ENCODE data around the gene SUSD2. TPM values are rescaled to one million over a fixed set of nuclear protein-coding genes. Genes with fewer than 3 reads are reported as not detected.
A peak's percentile ranks its signal among the peaks of the same experiment; 100 is the strongest.

SUSD2 gene
- polyA plus RNA-seq, 1 of the 3 experiments (the other 2 are of a cell fraction) = 0.82 TPM

DNA sequence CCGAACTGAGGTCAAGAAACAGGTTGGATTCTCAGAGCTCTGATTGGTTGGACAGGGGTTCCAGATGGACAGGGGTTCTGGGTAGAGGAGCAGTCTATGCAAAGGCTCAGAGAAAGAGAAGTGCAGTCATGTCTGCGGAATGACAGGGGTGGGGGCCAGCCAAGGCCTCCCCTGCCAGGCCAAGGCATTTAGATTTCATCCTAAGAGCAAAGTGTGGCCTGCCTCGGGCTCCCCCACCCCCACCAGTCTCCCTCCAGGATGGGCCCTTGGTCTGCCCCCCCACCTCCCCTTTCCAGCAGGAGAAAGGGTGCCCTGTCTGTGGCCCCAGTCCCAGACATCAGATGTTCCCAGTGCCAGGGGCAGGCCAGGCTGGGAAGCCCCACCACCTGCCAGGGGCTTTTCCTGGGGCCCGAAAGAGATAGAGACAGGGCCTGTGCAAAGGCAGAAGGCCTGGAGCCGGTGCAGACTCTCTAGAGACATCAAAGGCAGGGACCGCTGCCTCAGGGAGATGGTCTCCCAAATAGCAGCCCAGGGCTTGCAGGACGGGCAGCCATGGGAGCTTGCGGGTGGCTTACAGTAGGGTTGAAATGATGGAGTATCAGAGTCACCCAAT is 9.4 kb downstream of the SUSD2 start:
- Histone ChIP-seq H3K36me3 (replicated peaks in 1 of 2; ENCODE audit: control insufficient read depth in 1 of 2, insufficient read depth in 2 of 2, low read length in 1 of 2) (no peaks in the 10 kb centered on the region), H2AFZ (ENCODE audit: low read depth) (no peak overlapping the region), H3K4me1 (ENCODE audit: control insufficient read depth in 1 of 2, insufficient read depth in 2 of 2, low read depth in 1 of 2, low read length in 1 of 2) (peaks cover 0 to 15% of the 10 kb centered on the region in 2 experiments; a peak in 1 of 4 replicates), H3K9me3 (no peaks in the 10 kb centered on the region), H3K4me2 (no peak overlapping the region), H3K27ac (ENCODE audit: low read depth in 2 of 2, low read length in 1 of 2) (no peak overlapping the region; a peak in 1 of 4 replicates), H3K79me2 (ENCODE audit: insufficient read depth) (no peaks in the 10 kb centered on the region), H3K9me2 (no peaks in the 10 kb centered on the region), H4K20me1 (ENCODE audit: insufficient read depth) (no peaks in the 10 kb centered on the region), H3F3A (replicated peaks; ENCODE audit: insufficient read depth) (no peaks in the 10 kb centered on the region), H3K9ac (no peak overlapping the region), H3K27me3 (ENCODE audit: insufficient read depth) (no peaks in the 10 kb centered on the region), H3K4me3 (ENCODE audit: low read depth in 2 of 2, low read length in 1 of 2) (no peak overlapping the region)
- WGBS (ENCODE audit: low lambda C conversion rate) = 96% methylated on average over 6 of the region's 8 CpGs
- POLR2A ChIA-PET = no interaction called here
- DNase-seq = peak; percentile 34
- TF ChIP-seq, protein P1, sequence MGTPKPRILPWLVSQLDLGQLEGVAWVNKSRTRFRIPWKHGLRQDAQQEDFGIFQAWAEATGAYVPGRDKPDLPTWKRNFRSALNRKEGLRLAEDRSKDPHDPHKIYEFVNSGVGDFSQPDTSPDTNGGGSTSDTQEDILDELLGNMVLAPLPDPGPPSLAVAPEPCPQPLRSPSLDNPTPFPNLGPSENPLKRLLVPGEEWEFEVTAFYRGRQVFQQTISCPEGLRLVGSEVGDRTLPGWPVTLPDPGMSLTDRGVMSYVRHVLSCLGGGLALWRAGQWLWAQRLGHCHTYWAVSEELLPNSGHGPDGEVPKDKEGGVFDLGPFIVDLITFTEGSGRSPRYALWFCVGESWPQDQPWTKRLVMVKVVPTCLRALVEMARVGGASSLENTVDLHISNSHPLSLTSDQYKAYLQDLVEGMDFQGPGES (IDR thresholded peaks at IDR 0.05; ENCODE audit: low read depth, low read length) = no peak
- no peak for TF ChIP-seq SMC3 (IDR thresholded peaks at IDR 0.05; ENCODE audit: low read depth, low read length)
- CTCF ChIA-PET = interaction anchor here (0.6 to 3.6 kb wide), 32 partner anchors 8 to 381 kb away, joined by 3 to 94 read pairs (median 5); partner anchors contain the start of genes GGT5 and SUSD2

DNA sequence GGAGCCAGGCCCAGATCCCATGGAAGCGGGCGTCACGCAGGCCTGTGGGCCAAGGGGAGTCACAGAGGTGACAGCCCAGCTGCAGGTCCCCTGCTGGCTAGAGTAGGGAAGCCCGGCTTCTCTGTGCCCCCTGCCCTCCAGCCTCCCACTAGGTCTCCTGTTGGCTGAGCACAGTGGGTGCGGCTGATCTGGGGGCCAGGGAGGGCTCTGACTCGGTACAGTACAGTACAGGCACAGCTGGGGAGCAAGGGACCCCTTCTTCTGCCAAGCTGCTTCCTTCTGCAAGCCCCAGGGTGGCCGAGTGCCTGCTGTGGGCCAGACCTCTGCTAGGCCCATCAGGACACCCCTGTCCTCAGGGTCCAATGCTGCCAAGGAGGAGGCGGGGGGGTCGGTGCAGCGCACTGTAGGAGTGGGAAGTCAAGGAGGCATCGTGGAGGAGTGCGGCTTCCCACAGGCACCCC is 10.1 kb downstream of the SUSD2 start:
- Histone ChIP-seq H3K79me2 (ENCODE audit: insufficient read depth) (no peaks in the 10 kb centered on the region), H3K27me3 (ENCODE audit: insufficient read depth) (no peaks in the 10 kb centered on the region), H2AFZ (ENCODE audit: low read depth) (no peak overlapping the region), H3K9me3 (no peaks in the 10 kb centered on the region), H3K27ac (ENCODE audit: low read depth in 2 of 2, low read length in 1 of 2) (no peak overlapping the region), H3F3A (replicated peaks; ENCODE audit: insufficient read depth) (no peaks in the 10 kb centered on the region), H3K9me2 (no peaks in the 10 kb centered on the region), H3K9ac (no peak overlapping the region), H3K4me1 (ENCODE audit: control insufficient read depth in 1 of 2, insufficient read depth in 2 of 2, low read depth in 1 of 2, low read length in 1 of 2) (peaks cover 0 to 15% of the 10 kb centered on the region in 2 experiments; a peak in 1 of 4 replicates), H3K4me2 (no peak overlapping the region), H4K20me1 (ENCODE audit: insufficient read depth) (no peaks in the 10 kb centered on the region), H3K36me3 (replicated peaks in 1 of 2; ENCODE audit: control insufficient read depth in 1 of 2, insufficient read depth in 2 of 2, low read length in 1 of 2) (no peaks in the 10 kb centered on the region), H3K4me3 (ENCODE audit: low read depth in 2 of 2, low read length in 1 of 2) (no peak overlapping the region)
- 94% methylated on average over 8 of the region's 12 CpGs for WGBS (ENCODE audit: low lambda C conversion rate)
- ChIA-PET POLR2A (no interaction called here), CTCF (interaction anchor here (0.7 to 3.6 kb wide), 7 partner anchors 10 to 332 kb away, joined by 3 to 94 read pairs (median 5); partner anchors contain the start of gene GGT5)
- TF ChIP-seq TEAD4 (IDR thresholded peaks at IDR 0.05; ENCODE audit: borderline replicate concordance, insufficient read depth) = no peak
- no peak for TF ChIP-seq EP300 (IDR thresholded peaks at IDR 0.05; ENCODE audit: borderline replicate concordance in 1 of 2, low read depth in 1 of 2, low read length in 1 of 2)
- no peak for TF ChIP-seq GABPA (IDR thresholded peaks at IDR 0.05; ENCODE audit: low read depth)
- TF ChIP-seq, protein P1 (IDR thresholded peaks at IDR 0.05; ENCODE audit: low read depth, low read length) = no peak
- TF ChIP-seq NFIC (IDR thresholded peaks at IDR 0.05; ENCODE audit: borderline replicate concordance) = no peak
- peak; percentile 49 for DNase-seq

DNA sequence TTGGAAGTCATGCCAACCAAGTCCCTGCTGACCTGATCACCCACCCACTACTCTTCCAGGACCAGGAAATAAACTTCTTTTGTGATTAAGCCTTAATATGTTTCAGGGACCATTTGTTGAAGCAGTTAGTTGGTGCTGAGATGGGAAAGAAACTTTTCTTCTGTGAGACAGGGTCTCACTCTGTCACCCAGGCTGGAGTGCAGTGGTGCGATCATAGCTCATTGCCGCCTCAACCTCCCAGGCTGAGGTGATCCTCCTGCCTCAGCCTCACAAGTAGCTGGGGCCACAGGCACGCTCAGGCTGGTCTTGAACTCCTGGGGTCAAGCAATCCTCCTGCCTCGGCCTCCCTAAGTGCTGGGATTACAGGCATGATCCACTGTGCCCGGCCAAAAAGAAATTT is 10.6 kb downstream of the SUSD2 start:
- no peak overlapping the region for H3K9ac ChIP-seq
- TF ChIP-seq, protein P2, sequence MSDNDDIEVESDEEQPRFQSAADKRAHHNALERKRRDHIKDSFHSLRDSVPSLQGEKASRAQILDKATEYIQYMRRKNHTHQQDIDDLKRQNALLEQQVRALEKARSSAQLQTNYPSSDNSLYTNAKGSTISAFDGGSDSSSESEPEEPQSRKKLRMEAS (IDR thresholded peaks at IDR 0.05; ENCODE audit: low read depth) = no peak
- no peak for TF ChIP-seq EP300 (IDR thresholded peaks at IDR 0.05; ENCODE audit: borderline replicate concordance in 1 of 2, low read depth in 1 of 2, low read length in 1 of 2)
- TF ChIP-seq POLR2AphosphoS5 (IDR thresholded peaks at IDR 0.05; ENCODE audit: low read depth, low read length) = no peak
- no peak for TF ChIP-seq CHD2 (IDR thresholded peaks at IDR 0.05; ENCODE audit: low read length, partially characterized antibody)
- TF ChIP-seq, protein P3, sequence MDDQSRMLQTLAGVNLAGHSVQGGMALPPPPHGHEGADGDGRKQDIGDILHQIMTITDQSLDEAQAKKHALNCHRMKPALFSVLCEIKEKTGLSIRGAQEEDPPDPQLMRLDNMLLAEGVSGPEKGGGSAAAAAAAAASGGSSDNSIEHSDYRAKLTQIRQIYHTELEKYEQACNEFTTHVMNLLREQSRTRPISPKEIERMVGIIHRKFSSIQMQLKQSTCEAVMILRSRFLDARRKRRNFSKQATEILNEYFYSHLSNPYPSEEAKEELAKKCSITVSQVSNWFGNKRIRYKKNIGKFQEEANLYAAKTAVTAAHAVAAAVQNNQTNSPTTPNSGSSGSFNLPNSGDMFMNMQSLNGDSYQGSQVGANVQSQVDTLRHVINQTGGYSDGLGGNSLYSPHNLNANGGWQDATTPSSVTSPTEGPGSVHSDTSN (IDR thresholded peaks at IDR 0.05) = no peak
- TF ChIP-seq, protein P4, sequence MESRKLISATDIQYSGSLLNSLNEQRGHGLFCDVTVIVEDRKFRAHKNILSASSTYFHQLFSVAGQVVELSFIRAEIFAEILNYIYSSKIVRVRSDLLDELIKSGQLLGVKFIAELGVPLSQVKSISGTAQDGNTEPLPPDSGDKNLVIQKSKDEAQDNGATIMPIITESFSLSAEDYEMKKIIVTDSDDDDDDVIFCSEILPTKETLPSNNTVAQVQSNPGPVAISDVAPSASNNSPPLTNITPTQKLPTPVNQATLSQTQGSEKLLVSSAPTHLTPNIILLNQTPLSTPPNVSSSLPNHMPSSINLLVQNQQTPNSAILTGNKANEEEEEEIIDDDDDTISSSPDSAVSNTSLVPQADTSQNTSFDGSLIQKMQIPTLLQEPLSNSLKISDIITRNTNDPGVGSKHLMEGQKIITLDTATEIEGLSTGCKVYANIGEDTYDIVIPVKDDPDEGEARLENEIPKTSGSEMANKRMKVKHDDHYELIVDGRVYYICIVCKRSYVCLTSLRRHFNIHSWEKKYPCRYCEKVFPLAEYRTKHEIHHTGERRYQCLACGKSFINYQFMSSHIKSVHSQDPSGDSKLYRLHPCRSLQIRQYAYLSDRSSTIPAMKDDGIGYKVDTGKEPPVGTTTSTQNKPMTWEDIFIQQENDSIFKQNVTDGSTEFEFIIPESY (IDR thresholded peaks at IDR 0.05; ENCODE audit: borderline replicate concordance, low read depth) = no peak
- TF ChIP-seq FOXJ3 (CRISPR knock-in tag; IDR thresholded peaks at IDR 0.05) = no peak
- TF ChIP-seq RFX5 (IDR thresholded peaks at IDR 0.05; ENCODE audit: low read length) = no peak
- no peak for TF ChIP-seq YY1 (IDR thresholded peaks at IDR 0.05; ENCODE audit: low read depth)
- H3K9me3 ChIP-seq = no peaks in the 10 kb centered on the region
- no peak overlapping the region for H3K4me2 ChIP-seq
- H3K27ac ChIP-seq (ENCODE audit: low read depth in 2 of 2, low read length in 1 of 2) = no peak overlapping the region
- no peaks in the 10 kb centered on the region for H3K36me3 ChIP-seq (replicated peaks in 1 of 2; ENCODE audit: control insufficient read depth in 1 of 2, insufficient read depth in 2 of 2, low read length in 1 of 2)
- WGBS (ENCODE audit: low lambda C conversion rate) = 98% methylated on average over 5 of the region's 5 CpGs
- no peak for DNase-seq
- H3K4me1 ChIP-seq (ENCODE audit: control insufficient read depth in 1 of 2, insufficient read depth in 2 of 2, low read depth in 1 of 2, low read length in 1 of 2) = peaks cover 0 to 15% of the 10 kb centered on the region in 2 experiments; a peak in 1 of 4 replicates
- H3K4me3 ChIP-seq (ENCODE audit: low read depth in 2 of 2, low read length in 1 of 2) = no peak overlapping the region
- H3K27me3 ChIP-seq (ENCODE audit: insufficient read depth) = no peaks in the 10 kb centered on the region
- ChIA-PET POLR2A (no interaction called here), CTCF (interaction anchor here (0.8 to 3.6 kb wide), 6 partner anchors 10 to 332 kb away, joined by 3 to 94 read pairs (median 6); partner anchors contain the start of gene GGT5)
- no peak overlapping the region for H2AFZ ChIP-seq (ENCODE audit: low read depth)
- H3K79me2 ChIP-seq (ENCODE audit: insufficient read depth) = no peaks in the 10 kb centered on the region
- no peaks in the 10 kb centered on the region for H4K20me1 ChIP-seq (ENCODE audit: insufficient read depth)
- no peaks in the 10 kb centered on the region for H3K9me2 ChIP-seq
- no peaks in the 10 kb centered on the region for H3F3A ChIP-seq (replicated peaks; ENCODE audit: insufficient read depth)

Measured in SK-N-SH (cell line).